NB4 (cell line): ENCODE measurements around the gene RBKS.

ENCODE experiments used
- POLR2A ChIP-seq: IDR thresholded peaks from 2 replicates; pipeline ENCODE4 v1.6.1; 2011; ENCODE audit warnings: mild to moderate bottlenecking; ENCODE audit not compliant: insufficient read length; ENCODE audit errors: extremely low read depth
- TF ChIP-seq, protein P1 (sequence below): IDR thresholded peaks from one replicate; pipeline ENCODE4 v1.5.1; 2012; ENCODE audit warnings: low read depth, low read length
- TF ChIP-seq, protein P2 (sequence below): IDR thresholded peaks from 2 replicates; pipeline ENCODE4 v1.6.1; 2011; ENCODE audit warnings: low read depth, low read length

DNA sequence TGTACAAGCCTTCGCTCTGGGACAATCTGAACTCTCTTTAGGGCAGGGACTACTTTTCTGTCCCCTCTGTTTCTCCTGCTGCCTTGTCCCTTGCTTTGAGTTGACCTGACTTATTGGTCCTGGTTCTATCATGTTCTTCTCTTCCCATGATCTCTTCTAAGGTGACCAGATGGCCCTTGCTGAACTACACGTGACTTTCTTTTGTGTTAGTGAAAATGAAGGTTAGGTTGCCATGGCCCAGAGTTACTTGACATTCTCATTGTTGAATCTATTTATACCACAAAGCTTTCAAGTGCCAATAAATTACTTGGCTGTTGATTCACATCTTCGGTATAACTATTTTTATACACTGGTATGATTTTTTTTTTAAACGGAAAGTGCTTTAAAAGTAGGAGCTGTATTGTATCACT is 94.3 kb downstream of the RBKS start:
- TF ChIP-seq, protein P1, sequence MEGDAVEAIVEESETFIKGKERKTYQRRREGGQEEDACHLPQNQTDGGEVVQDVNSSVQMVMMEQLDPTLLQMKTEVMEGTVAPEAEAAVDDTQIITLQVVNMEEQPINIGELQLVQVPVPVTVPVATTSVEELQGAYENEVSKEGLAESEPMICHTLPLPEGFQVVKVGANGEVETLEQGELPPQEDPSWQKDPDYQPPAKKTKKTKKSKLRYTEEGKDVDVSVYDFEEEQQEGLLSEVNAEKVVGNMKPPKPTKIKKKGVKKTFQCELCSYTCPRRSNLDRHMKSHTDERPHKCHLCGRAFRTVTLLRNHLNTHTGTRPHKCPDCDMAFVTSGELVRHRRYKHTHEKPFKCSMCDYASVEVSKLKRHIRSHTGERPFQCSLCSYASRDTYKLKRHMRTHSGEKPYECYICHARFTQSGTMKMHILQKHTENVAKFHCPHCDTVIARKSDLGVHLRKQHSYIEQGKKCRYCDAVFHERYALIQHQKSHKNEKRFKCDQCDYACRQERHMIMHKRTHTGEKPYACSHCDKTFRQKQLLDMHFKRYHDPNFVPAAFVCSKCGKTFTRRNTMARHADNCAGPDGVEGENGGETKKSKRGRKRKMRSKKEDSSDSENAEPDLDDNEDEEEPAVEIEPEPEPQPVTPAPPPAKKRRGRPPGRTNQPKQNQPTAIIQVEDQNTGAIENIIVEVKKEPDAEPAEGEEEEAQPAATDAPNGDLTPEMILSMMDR: no peak
- TF ChIP-seq, protein P2, sequence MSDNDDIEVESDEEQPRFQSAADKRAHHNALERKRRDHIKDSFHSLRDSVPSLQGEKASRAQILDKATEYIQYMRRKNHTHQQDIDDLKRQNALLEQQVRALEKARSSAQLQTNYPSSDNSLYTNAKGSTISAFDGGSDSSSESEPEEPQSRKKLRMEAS: no peak
- no peak for TF ChIP-seq POLR2A
